HFFc6 (cell line): Measurements from ENCODE around the gene ZNF597. TPM values are rescaled to one million over a fixed set of nuclear protein-coding genes. Genes with fewer than 3 reads are reported as not detected.

ENCODE experiments used
- DNase-seq: peaks from one replicate; pipeline ENCODE4 v3.0.0-alpha.2; 2018
- H3K27ac Mint-ChIP-seq: 2 replicates; pipeline ENCODE4 v1.8.0; 2020; ENCODE audit warnings: mild to moderate bottlenecking, mixed read lengths
- H3K27me3 Mint-ChIP-seq: 2 replicates; pipeline ENCODE4 v1.8.0; 2021; ENCODE audit warnings: mild to moderate bottlenecking, moderate library complexity, mixed read lengths; ENCODE audit not compliant: insufficient read depth
- H3K36me3 Mint-ChIP-seq: 2 replicates; pipeline ENCODE4 v1.8.0; 2021; ENCODE audit warnings: low read depth, mixed read lengths
- H3K4me1 Mint-ChIP-seq: 2 replicates; pipeline ENCODE4 v1.8.0; 2020; ENCODE audit warnings: low read depth, mixed read lengths
- H3K4me3 Mint-ChIP-seq: 2 replicates; pipeline ENCODE4 v1.8.0; 2020; ENCODE audit warnings: mild to moderate bottlenecking, moderate library complexity, mixed read lengths
- H3K9me3 Mint-ChIP-seq: 2 replicates; pipeline ENCODE4 v1.8.0; 2020; ENCODE audit warnings: mild to moderate bottlenecking, mixed read lengths
- total RNA-seq, 6 experiments: library from RNA; stranded (reverse); fragmentation: NEBNext Ultra II Directional; extraction: Animal tissue kit (Norgen Biotek cat#: 25700); gene quantifications; 2 replicates in 1 of 6; 3 replicates in 5 of 6; pipeline ENCODE4 v1.2.3, GENCODE V29; 2021
- TF ChIP-seq, protein P1 (sequence below): fragments of 200-600 bp; sonication (generic); IDR thresholded peaks from 2 replicates; pipeline ENCODE4 v1.5.0; 2021; ENCODE audit warnings: antibody characterized with exemption, mild to moderate bottlenecking

ZNF597 gene
- total RNA-seq, 6 experiments from 2014 or later: 1.6 to 2.3 (median 1.8) TPM

DNA sequence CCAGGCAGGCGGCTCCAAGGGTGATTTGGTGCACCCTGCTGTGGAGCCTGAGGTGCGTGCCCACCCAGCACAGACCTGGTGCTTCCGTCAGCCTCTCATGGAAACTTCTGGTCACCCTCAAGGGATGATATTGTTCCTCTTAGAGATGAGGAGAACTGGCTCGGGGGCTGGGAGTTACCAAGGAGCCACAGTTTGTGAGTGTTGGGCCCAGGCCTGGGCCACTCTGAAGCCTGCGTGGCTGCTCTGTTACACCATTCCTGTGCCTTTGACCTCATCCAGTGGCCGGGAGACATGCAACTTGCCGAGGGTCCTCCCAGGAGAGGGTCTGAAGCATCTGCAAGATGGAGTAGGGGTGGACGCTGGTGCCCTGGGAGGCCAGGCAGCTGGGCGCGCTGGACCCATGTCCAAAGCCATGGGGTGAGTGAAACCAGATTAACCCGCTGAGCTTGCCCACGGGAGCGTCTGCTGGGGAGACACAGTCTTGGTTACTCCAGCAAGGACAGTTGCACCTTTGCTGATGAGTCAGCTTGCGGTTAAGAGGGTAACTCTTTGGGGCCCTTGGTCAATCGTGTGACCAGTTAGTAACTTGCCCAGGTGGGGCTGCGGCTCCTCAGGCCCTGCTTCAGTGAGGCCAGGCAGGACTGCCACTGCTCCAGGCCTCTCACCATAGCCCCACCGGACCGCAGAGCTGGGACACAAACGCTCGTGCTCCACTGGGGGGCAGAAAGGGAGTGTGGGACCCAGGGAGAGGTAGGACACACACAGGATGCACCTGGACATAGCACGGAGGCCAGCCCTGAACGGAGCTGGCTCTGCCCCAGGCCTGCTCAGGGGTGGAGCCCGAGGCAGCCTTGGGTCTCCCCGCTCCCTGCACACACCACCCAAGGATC is 44.5 kb upstream of the ZNF597 start:
- H3K27me3 Mint-ChIP-seq: 0 out of 2 replicates have a peak, but pooled peaks cover 3% of the 10 kb centered on the region
- H3K27ac Mint-ChIP-seq: no peak overlapping the region
- no peak for DNase-seq
- TF ChIP-seq, protein P1, sequence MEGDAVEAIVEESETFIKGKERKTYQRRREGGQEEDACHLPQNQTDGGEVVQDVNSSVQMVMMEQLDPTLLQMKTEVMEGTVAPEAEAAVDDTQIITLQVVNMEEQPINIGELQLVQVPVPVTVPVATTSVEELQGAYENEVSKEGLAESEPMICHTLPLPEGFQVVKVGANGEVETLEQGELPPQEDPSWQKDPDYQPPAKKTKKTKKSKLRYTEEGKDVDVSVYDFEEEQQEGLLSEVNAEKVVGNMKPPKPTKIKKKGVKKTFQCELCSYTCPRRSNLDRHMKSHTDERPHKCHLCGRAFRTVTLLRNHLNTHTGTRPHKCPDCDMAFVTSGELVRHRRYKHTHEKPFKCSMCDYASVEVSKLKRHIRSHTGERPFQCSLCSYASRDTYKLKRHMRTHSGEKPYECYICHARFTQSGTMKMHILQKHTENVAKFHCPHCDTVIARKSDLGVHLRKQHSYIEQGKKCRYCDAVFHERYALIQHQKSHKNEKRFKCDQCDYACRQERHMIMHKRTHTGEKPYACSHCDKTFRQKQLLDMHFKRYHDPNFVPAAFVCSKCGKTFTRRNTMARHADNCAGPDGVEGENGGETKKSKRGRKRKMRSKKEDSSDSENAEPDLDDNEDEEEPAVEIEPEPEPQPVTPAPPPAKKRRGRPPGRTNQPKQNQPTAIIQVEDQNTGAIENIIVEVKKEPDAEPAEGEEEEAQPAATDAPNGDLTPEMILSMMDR: no peak
- H3K9me3 Mint-ChIP-seq: no peaks in the 10 kb centered on the region
- H3K4me1 Mint-ChIP-seq: no peaks in the 10 kb centered on the region; the same call in 1 of the 2 replicates
- H3K4me3 Mint-ChIP-seq: no peak overlapping the region
- peaks cover 10% of the 10 kb centered on the region; the same call in 1 of the 2 replicates for H3K36me3 Mint-ChIP-seq

DNA sequence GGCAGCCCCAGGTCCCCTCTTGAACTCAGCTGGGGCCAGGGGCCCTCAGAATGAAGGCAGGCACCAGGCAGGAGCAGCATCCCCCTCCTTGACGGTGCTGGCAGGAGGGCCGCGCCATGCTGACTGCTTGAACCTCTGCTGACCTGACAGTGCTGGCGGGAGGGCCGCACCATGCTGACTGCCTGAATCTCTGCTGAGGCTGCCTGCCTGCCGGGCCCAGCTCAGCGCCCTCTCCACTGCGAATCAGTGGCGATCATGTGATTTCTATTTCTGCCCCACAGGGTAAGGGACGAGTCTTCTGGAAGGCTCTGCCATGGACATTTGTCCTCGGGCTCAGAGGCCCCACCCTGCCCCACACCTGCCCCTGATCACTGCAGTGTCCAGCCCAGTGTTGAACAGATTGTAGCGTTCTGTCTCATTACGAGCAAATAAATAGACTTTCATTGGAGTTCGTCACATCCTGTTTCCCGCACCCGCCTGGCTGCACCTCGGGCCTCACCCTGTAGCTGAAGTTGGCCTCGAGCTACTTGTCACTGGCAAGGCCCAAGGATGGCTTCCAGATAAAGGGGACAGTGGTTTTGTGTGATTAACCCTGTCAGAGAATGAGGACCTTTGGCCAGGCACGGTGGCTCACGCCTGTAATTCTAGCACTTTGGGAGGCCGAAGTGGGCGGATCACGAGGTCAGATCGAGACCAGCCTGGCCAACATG is 43.4 kb upstream of the ZNF597 start:
- peaks cover 12% of the 10 kb centered on the region for H3K36me3 Mint-ChIP-seq
- no peak overlapping the region for H3K27ac Mint-ChIP-seq
- no peaks in the 10 kb centered on the region for H3K9me3 Mint-ChIP-seq
- no peak for DNase-seq
- TF ChIP-seq, protein P1: no peak
- peaks cover 4% of the 10 kb centered on the region; the same call in 1 of the 2 replicates for H3K27me3 Mint-ChIP-seq
- H3K4me3 Mint-ChIP-seq: no peak overlapping the region
- no peaks in the 10 kb centered on the region; the same call in 1 of the 2 replicates for H3K4me1 Mint-ChIP-seq

DNA sequence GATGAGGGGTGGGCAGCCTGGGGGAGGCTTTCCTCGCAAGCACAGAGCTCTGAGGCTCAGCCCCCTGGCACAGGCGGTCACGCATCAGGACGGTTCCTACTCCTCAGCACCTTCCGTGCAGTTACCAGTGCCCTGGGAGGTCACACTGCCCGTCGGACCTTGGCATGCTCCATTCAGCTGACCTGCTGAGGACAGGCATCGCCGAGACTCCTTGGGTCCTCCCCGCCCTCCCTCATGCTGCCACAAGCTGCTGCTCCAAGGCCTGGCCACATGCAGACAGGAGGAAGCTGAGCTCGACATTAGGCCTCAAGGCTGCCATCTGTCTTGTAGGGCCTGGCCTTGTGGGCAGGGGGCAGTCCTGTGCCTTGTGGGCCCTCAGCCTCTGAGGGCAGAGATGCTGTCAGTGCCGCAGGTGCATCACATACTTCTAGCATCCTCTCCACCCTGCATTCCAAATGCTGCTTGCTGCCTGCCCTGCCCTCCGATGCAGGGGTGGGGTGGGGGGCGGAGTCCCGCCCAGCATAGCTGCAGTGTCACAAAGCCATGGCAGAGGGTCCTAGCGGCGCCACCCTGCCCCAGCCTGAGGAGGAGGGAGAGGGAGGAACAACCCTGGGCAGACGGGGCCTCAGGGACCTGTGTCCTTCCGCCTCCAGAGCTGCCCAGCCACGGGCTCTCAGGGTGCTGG is 42.7 kb upstream of the ZNF597 start:
- no peak for DNase-seq
- TF ChIP-seq, protein P1: no peak
- H3K4me3 Mint-ChIP-seq: no peak overlapping the region
- no peaks in the 10 kb centered on the region; the same call in 1 of the 2 replicates for H3K4me1 Mint-ChIP-seq
- H3K36me3 Mint-ChIP-seq: peaks cover 15% of the 10 kb centered on the region
- peaks cover 6% of the 10 kb centered on the region for H3K27me3 Mint-ChIP-seq
- no peak overlapping the region for H3K27ac Mint-ChIP-seq
- no peaks in the 10 kb centered on the region for H3K9me3 Mint-ChIP-seq

- peaks cover 7% of the 10 kb centered on the region for H3K27me3 Mint-ChIP-seq
- TF ChIP-seq, protein P1: no peak
- no peaks in the 10 kb centered on the region; the same call in 1 of the 2 replicates for H3K4me1 Mint-ChIP-seq
- no peaks in the 10 kb centered on the region for H3K9me3 Mint-ChIP-seq
- no peak overlapping the region for H3K4me3 Mint-ChIP-seq
- no peak overlapping the region for H3K27ac Mint-ChIP-seq
- peaks cover 15% of the 10 kb centered on the region for H3K36me3 Mint-ChIP-seq
- no peak for DNase-seq
Observed at GRCh38 chr16:3485097-3485745, 41.9 kb upstream of the ZNF597 start.
